ENCODE measurements around the gene ADGRD1.
A peak's percentile ranks its signal among the peaks of the same experiment; 100 is the strongest.

ADGRD1 gene

DNA sequence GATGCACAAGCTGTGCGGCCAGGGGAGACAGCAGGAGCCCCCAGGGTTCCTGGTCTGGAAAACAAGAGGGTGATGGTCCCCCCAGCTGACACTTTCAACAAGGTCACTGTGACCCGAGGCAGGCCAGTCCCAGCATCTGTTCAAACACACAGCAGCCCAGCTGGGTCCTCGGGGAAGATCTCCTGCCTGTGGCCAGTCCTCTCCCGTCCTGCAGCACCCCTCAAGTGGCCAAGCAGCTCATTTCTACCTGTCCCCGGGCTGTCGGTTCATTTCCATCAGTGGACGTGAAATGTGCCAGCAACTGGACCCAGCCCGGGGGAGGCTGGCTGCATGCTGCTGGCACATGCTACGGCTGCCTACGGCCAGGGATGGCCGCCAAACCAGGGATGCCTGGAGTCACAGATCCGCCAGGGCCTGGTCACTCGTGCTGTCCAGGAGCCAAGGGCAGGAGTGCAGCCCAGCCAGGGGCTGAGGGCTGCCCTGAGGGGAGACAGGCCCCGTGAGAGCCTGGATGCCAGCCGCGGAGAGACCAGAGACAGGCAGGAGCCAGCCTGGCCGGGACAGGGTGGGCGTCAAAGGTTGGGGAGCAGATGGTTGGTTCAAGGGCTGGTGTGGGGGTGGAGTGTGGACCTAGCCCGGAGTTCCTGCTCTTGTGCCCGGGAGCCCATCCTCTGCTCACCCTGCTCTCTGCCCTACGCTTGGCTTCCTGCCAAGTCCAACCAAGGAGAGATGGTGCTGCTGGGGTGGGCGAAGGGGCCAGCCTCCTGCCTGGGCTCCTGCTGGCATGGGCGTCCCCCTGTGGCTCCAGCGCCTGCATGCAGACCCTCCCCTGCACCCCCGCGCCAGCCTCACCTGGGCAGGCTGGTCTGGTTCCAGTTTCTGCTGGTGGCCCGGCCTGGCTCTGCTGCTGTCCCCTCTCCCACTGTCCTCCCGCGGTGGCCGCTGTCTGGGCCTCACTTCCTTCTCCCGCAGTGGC, 143.8 kb downstream of the ADGRD1 start:
- Histone ChIP-seq H3K27ac (ENCODE audit: poor library complexity, severe bottlenecking) (no peak overlapping the region), H3K9me3 (ENCODE audit: severe bottlenecking) (no peaks in the 10 kb centered on the region), H3K27me3 (ENCODE audit: insufficient read depth, poor library complexity, severe bottlenecking) (no peaks in the 10 kb centered on the region), H3K4me3 (ENCODE audit: severe bottlenecking) (no peak overlapping the region), H3K4me1 (ENCODE audit: insufficient read depth, poor library complexity, severe bottlenecking) (no peaks in the 10 kb centered on the region), H3K36me3 (ENCODE audit: low read depth) (no peaks in the 10 kb centered on the region)
- DNase-seq (ENCODE audit: low spot score), result peak; percentile 43
- no peak for ATAC-seq (ENCODE audit: low read depth)
- TF ChIP-seq, protein P1, sequence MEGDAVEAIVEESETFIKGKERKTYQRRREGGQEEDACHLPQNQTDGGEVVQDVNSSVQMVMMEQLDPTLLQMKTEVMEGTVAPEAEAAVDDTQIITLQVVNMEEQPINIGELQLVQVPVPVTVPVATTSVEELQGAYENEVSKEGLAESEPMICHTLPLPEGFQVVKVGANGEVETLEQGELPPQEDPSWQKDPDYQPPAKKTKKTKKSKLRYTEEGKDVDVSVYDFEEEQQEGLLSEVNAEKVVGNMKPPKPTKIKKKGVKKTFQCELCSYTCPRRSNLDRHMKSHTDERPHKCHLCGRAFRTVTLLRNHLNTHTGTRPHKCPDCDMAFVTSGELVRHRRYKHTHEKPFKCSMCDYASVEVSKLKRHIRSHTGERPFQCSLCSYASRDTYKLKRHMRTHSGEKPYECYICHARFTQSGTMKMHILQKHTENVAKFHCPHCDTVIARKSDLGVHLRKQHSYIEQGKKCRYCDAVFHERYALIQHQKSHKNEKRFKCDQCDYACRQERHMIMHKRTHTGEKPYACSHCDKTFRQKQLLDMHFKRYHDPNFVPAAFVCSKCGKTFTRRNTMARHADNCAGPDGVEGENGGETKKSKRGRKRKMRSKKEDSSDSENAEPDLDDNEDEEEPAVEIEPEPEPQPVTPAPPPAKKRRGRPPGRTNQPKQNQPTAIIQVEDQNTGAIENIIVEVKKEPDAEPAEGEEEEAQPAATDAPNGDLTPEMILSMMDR (IDR thresholded peaks at IDR 0.05; ENCODE audit: poor library complexity, severe bottlenecking), result no peak

DNA sequence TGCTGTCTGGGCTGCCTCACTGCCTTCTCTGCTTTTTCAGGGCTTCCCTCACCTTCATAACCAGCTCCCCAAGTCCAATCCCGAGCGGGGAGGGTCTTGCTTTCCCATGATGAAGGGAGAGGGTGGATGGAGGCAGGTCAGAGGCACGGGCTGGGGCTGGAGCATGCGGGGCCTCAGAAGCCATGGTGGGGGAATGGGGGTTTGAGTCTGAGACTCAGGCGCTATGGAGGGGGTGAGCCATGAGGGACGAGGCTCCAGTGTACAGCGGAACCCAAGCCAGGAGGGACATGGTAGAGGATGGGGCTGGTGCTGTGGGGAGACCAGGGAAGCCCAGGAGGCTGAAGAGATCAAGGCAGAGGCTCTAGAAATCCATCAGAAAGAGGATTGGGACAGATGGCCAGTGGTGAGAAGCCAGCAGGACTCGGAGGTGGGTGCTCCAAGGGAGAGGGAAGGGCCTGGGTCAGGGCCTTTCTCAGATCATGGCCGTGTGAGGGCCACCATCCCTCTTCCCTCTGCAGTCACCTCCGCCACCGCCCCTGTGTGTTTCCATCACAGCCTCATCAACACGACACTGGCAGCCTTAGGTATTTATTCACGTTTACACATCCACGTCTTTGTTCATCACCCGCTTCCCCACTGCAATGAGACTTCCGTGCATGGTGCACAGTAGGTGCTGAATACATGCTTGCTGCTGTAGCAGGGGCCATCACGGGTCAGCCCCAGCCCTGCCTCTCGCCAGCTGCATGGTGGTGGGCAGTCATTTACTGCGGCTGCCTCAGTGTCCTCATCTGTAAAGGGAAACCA, 144.7 kb downstream of the ADGRD1 start:
- Histone ChIP-seq H3K27me3 (ENCODE audit: insufficient read depth, poor library complexity, severe bottlenecking) (no peaks in the 10 kb centered on the region), H3K4me3 (ENCODE audit: severe bottlenecking) (no peak overlapping the region), H3K4me1 (ENCODE audit: insufficient read depth, poor library complexity, severe bottlenecking) (no peaks in the 10 kb centered on the region), H3K36me3 (ENCODE audit: low read depth) (no peaks in the 10 kb centered on the region), H3K27ac (ENCODE audit: poor library complexity, severe bottlenecking) (no peak overlapping the region), H3K9me3 (ENCODE audit: severe bottlenecking) (no peaks in the 10 kb centered on the region)
- DNase-seq (ENCODE audit: low spot score) (peak; percentile 39), ATAC-seq (ENCODE audit: low read depth) (no peak)
- TF ChIP-seq, protein P1 (IDR thresholded peaks at IDR 0.05; ENCODE audit: poor library complexity, severe bottlenecking), result no peak

DNA sequence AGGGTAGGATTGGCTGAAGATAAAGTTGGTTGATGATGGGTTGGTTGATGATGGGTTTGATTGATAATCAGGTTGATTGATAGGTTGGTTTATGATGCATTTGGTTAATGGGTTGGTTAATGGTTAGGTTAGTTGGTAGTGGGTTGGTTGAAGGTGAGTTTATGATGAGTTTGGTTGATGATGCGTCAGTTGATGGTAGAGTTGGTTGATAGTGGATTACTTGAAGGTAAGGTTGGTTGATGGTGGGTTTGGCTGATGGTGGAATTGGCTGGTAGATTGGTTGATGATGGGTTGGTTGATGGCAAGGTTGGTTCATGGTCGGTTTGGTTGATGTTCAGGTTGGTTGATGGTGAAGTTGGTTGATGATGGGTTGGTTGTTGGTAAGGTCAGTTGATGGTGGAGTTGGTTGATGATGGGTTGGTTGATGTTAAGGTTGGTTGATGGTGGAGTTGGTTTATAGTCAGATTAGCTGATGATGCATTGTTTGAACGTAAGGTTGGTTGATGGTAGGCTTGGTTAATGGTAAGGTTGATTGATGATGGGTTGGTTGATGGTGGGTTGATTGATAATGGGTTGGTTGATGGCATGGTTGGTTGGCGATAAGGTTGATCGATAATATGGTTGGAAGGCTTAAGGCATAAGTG, 146.4 kb downstream of the ADGRD1 start:
- no peaks in the 10 kb centered on the region for H3K36me3 ChIP-seq (ENCODE audit: low read depth)
- TF ChIP-seq, protein P1 (IDR thresholded peaks at IDR 0.05; ENCODE audit: poor library complexity, severe bottlenecking), result no peak
- no peaks in the 10 kb centered on the region for H3K9me3 ChIP-seq (ENCODE audit: severe bottlenecking)
- ATAC-seq (ENCODE audit: low read depth) (no peak), DNase-seq (ENCODE audit: low spot score) (no peak)
- H3K4me3 ChIP-seq (ENCODE audit: severe bottlenecking), result no peak overlapping the region
- no peak overlapping the region for H3K27ac ChIP-seq (ENCODE audit: poor library complexity, severe bottlenecking)
- no peaks in the 10 kb centered on the region for H3K4me1 ChIP-seq (ENCODE audit: insufficient read depth, poor library complexity, severe bottlenecking)
- H3K27me3 ChIP-seq (ENCODE audit: insufficient read depth, poor library complexity, severe bottlenecking), result no peaks in the 10 kb centered on the region

DNA sequence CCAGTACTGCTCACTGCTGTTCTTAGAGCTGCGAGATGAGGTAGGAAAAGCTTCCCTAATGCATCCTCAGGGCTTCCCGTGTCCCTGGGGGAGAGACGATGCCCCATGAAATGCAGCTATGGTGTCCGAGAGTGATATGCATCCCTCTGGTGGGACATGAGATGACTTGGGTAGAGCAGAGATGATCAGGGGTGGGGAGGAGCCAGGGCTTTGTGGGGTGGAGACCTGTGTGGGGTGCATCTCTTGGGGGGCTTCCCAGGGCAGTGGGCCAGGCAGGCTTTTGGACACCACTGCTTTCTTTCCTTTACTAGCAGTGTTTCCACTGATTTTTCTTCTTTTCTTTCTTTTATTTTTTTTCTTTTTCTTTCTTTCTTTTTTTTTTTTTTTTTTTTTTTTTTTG, 147.3 kb downstream of the ADGRD1 start:
- no peaks in the 10 kb centered on the region for H3K27me3 ChIP-seq (ENCODE audit: insufficient read depth, poor library complexity, severe bottlenecking)
- DNase-seq (ENCODE audit: low spot score), result no peak
- H3K9me3 ChIP-seq (ENCODE audit: severe bottlenecking), result no peaks in the 10 kb centered on the region
- no peaks in the 10 kb centered on the region for H3K36me3 ChIP-seq (ENCODE audit: low read depth)
- no peaks in the 10 kb centered on the region for H3K4me1 ChIP-seq (ENCODE audit: insufficient read depth, poor library complexity, severe bottlenecking)
- H3K27ac ChIP-seq (ENCODE audit: poor library complexity, severe bottlenecking), result no peak overlapping the region
- TF ChIP-seq, protein P1 (IDR thresholded peaks at IDR 0.05; ENCODE audit: poor library complexity, severe bottlenecking), result no peak
- no peak overlapping the region for H3K4me3 ChIP-seq (ENCODE audit: severe bottlenecking)
- ATAC-seq (ENCODE audit: low read depth), result no peak
